AG04450 (cell line): ENCODE results near the gene VAT1L. TPM values are rescaled to one million over a fixed set of nuclear protein-coding genes. Genes with fewer than 3 reads are reported as not detected.

Experiments
- CTCF ChIA-PET: fragments of 300-600, 350-600 bp; formaldehyde crosslinking; extraction: SDS; loops from one replicate; lab custom pipeline; 2022; ENCODE audit warnings: antibody characterized with exemption, inconsistent platforms; lab: Charles Lee
- POLR2A ChIA-PET: fragments of 350-600 bp; formaldehyde crosslinking; extraction: SDS; loops from one replicate; lab custom pipeline; 2021; ENCODE audit warnings: antibody characterized with exemption, inconsistent platforms; lab: Yijun Ruan, JAX
- DNase-seq: peaks from one replicate; pipeline ENCODE4 v3.0.0-alpha.2; 2011; ENCODE audit warnings: low read depth, low spot score
- H3K27ac ChIP-seq: one replicate; pipeline ENCODE4 v1.5.1; 2012; ENCODE audit warnings: low read depth, low read length, control low read depth
- H3K27me3 ChIP-seq: one replicate; pipeline ENCODE4 v1.6.0; 2012; ENCODE audit warnings: low read length; ENCODE audit not compliant: control insufficient read depth, insufficient read depth
- H3K4me3 ChIP-seq: 2 replicates; pipeline ENCODE4 v1.5.1; 2011; ENCODE audit warnings: mild to moderate bottlenecking, low read depth, low read length, control low read depth
- H3K9me3 ChIP-seq: 2 replicates; pipeline ENCODE4 v1.5.1; 2012; ENCODE audit warnings: low read length; ENCODE audit not compliant: control insufficient read depth, insufficient read depth
- polyA plus RNA-seq: library from polyadenylated mRNA; depleted of rRNA; stranded (reverse); fragments of >200 nt; gene quantifications from 2 replicates; pipeline ENCODE4 v1.2.3, GENCODE V29; 2011
- TF ChIP-seq, protein P1 (sequence below): IDR thresholded peaks from 2 replicates; pipeline ENCODE4 v1.5.1; 2011; ENCODE audit warnings: low read depth, low read length, control low read depth, inconsistent platforms

The VAT1L gene
- polyA plus RNA-seq, 1 experiment, result 128 TPM

DNA sequence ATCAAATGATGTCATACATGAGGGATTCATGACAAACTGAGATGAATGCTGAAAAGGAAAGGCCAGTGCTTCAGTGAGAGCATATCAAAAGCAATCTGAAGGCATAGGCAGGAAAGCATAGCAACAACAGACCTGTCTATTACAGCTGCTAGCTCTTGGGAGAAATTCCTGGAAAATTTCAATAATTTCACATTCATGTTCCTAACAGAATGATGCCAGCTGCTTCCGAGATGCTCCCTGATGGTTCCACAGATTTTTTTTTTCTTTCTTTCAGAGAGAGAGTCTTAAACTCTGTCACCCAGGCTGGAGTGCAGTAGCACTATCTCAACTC is 183.7 kb downstream of the VAT1L start:
- no peak for DNase-seq
- Histone ChIP-seq H3K27me3 (no peaks in the 10 kb centered on the region), H3K4me3 (no peak overlapping the region), H3K9me3 (no peaks in the 10 kb centered on the region), H3K27ac (peak overlapping the region; percentile 21)
- CTCF ChIA-PET, result interaction anchor here (0.9 to 7.5 kb wide), 14 partner anchors 14 to 311 kb away, joined by 3 to 135 read pairs (median 4); partner anchors contain the start of gene NUDT7
- POLR2A ChIA-PET, result no interaction called here
- TF ChIP-seq, protein P1, sequence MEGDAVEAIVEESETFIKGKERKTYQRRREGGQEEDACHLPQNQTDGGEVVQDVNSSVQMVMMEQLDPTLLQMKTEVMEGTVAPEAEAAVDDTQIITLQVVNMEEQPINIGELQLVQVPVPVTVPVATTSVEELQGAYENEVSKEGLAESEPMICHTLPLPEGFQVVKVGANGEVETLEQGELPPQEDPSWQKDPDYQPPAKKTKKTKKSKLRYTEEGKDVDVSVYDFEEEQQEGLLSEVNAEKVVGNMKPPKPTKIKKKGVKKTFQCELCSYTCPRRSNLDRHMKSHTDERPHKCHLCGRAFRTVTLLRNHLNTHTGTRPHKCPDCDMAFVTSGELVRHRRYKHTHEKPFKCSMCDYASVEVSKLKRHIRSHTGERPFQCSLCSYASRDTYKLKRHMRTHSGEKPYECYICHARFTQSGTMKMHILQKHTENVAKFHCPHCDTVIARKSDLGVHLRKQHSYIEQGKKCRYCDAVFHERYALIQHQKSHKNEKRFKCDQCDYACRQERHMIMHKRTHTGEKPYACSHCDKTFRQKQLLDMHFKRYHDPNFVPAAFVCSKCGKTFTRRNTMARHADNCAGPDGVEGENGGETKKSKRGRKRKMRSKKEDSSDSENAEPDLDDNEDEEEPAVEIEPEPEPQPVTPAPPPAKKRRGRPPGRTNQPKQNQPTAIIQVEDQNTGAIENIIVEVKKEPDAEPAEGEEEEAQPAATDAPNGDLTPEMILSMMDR, result no peak

DNA sequence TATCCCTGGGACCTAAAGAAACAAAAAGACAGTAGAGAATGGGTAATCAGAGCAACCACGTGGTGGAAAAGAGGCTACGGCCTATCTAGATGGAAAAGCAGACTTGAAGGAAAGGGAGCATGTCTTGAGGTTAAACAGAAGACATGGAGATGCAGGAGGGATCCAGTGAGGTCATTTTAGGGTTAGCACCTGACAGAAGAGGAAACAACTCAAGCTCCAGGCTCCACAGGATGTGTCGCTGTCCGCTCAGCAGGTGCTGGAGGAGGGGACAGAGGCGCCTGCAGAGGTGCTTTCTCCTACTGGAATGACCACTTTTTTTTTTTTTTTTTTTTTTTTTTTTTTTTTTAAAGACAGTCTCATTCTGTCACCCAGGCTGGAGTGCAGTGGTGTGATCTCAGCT is 186.5 kb downstream of the VAT1L start:
- H3K9me3 ChIP-seq, result no peaks in the 10 kb centered on the region
- no peaks in the 10 kb centered on the region for H3K27me3 ChIP-seq
- CTCF ChIA-PET, result interaction anchor here (0.6 to 7.4 kb wide), 4 partner anchors 10 to 300 kb away, joined by 3 to 47 read pairs (median 4); no protein-coding TSS in a partner anchor
- DNase-seq, result no peak
- TF ChIP-seq, protein P1, result no peak
- H3K27ac ChIP-seq, result no peak overlapping the region
- H3K4me3 ChIP-seq, result no peak overlapping the region
- POLR2A ChIA-PET, result interaction anchor here (1.5 kb wide), 1 partner anchor 299 kb away, joined by 6 read pairs; no protein-coding TSS in a partner anchor

DNA sequence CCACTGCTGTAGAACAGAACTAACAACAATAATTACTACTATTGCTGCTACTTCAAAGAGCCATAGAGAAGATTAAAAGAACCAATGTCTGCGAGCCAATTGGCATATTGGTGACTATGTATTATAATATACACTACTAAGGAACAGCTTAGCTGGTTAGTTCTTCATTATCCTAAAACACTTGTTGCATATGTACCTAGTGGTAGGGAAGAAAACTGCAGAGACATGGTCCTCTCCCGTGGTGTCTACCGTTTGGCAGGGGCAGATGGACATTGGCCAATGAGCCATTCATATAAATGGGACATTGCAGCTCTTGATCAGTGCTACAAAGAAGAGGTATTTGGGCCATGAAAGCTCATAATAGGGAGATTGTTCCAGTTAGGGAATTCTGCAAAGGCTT is 187.6 kb downstream of the VAT1L start:
- POLR2A ChIA-PET, result interaction anchor here (1.5 kb wide), 1 partner anchor 301 kb away, joined by 6 read pairs; no protein-coding TSS in a partner anchor
- TF ChIP-seq, protein P1, result no peak
- H3K4me3 ChIP-seq, result no peak overlapping the region
- H3K27me3 ChIP-seq, result no peaks in the 10 kb centered on the region
- no peaks in the 10 kb centered on the region for H3K9me3 ChIP-seq
- CTCF ChIA-PET, result interaction anchor here (1.5 to 7.4 kb wide), 2 partner anchors 26 to 301 kb away, joined by 8 to 47 read pairs; no protein-coding TSS in a partner anchor
- no peak overlapping the region for H3K27ac ChIP-seq
- no peak for DNase-seq

DNA sequence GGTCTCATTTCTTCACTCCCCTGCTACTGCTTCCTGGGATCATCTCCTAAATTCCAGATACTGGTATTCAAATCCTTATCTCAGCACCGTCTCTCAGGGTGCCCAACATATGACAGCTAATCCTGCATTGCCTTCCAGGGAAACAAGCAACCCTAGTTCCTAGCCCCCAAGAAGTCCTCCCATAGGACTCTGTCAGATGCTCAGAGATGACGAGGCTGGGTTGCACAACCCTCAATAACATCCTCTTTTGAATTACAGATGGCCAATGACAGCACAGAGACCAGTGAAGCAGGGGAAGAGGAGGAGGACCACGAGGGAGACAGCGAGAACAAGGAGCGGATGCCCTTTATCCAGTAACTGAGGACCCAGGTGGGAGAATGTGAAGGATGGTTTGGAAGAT is 189.0 kb downstream of the VAT1L start:
- H3K27ac ChIP-seq, result no peak overlapping the region
- DNase-seq, result no peak
- no peak overlapping the region for H3K4me3 ChIP-seq
- H3K9me3 ChIP-seq, result no peaks in the 10 kb centered on the region
- no peaks in the 10 kb centered on the region for H3K27me3 ChIP-seq
- TF ChIP-seq, protein P1, result no peak
- POLR2A ChIA-PET, result no interaction called here
- CTCF ChIA-PET, result interaction anchor here (0.6 kb wide), 2 partner anchors 22 to 758 kb away, joined by 3 to 4 read pairs; no protein-coding TSS in a partner anchor

DNA sequence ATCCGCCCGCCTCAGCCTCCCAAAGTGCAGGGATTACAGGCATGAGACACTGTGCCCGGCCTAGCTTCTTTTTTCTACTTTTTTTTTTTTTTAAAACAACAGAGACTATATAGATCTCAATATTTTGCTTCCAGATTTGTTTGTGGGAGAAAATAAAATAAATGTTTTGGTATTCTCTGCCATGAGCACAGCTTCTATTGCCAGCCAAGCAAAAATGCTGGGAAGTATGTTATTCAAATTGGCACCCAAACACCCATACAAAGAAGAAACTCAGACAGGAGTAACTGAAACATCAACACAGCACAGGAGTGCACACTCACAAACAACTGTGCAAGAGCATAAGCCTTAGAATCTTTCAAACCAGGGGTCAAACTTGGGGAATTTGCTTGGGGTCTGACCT is 196.7 kb downstream of the VAT1L start:
- DNase-seq, result no peak
- POLR2A ChIA-PET, result no interaction called here
- TF ChIP-seq, protein P1, result no peak
- Histone ChIP-seq H3K9me3 (no peaks in the 10 kb centered on the region), H3K27ac (no peak overlapping the region), H3K27me3 (no peaks in the 10 kb centered on the region), H3K4me3 (no peak overlapping the region)
- CTCF ChIA-PET, result interaction anchor here (1.4 kb wide), 1 partner anchor 18 kb away, joined by 4 read pairs; no protein-coding TSS in a partner anchor
